ENCODE data around the gene CENPP.

Gene CENPP

DNA sequence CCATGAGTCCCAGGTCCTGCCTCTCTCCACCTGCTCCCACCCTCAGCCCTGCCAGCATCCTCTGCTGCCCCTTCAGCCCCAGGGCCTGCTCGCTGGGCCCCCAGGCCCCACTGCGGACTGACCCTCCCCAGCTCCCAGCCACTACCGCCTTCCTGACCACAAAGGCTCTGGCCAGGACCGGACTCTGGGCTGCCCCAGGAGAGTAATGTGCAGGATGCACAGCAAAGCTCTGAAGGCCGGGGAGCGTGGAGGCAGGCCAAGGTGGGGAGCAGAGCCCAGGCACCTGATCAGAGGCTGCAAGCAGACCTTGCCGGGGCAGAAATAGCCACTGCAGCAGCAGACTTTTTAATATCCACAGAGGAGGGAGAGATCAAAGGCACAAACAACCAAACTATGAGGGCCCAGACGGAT, 316.3 kb downstream of the CENPP start:
- no peaks in the 10 kb centered on the region for H3K9me3 ChIP-seq

GRCh38 chr9:92642564-92642963, 316.8 kb downstream of the CENPP start:
- Histone ChIP-seq H3K27me3 (no peaks in the 10 kb centered on the region), H3K36me3 (peaks cover 43 to 99% (median 85%) of the 10 kb centered on the region in 3 donors), H3K27ac (no peak overlapping the region), H3K4me3 (no peak overlapping the region), H3K9me3 (no peaks in the 10 kb centered on the region), H3K4me1 (no peaks in the 10 kb centered on the region)
- TF ChIP-seq, protein P1, sequence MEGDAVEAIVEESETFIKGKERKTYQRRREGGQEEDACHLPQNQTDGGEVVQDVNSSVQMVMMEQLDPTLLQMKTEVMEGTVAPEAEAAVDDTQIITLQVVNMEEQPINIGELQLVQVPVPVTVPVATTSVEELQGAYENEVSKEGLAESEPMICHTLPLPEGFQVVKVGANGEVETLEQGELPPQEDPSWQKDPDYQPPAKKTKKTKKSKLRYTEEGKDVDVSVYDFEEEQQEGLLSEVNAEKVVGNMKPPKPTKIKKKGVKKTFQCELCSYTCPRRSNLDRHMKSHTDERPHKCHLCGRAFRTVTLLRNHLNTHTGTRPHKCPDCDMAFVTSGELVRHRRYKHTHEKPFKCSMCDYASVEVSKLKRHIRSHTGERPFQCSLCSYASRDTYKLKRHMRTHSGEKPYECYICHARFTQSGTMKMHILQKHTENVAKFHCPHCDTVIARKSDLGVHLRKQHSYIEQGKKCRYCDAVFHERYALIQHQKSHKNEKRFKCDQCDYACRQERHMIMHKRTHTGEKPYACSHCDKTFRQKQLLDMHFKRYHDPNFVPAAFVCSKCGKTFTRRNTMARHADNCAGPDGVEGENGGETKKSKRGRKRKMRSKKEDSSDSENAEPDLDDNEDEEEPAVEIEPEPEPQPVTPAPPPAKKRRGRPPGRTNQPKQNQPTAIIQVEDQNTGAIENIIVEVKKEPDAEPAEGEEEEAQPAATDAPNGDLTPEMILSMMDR (IDR thresholded peaks at IDR 0.05): no peak
- peak in 1 of 2 donors; percentile 42 for DNase-seq
- intact Hi-C loops (cut with DNase I; ENCODE audit: low total_unique reads): no loop called here

More for the DNA sequence above, 316.3 kb downstream of the CENPP start:
- H3K4me1 ChIP-seq: no peaks in the 10 kb centered on the region
- H3K4me3 ChIP-seq: no peak overlapping the region
- intact Hi-C loops (cut with DNase I; ENCODE audit: low total_unique reads): no loop called here
- H3K27ac ChIP-seq: no peak overlapping the region
- H3K36me3 ChIP-seq: peaks cover 40 to 99% (median 85%) of the 10 kb centered on the region in 3 donors
- DNase-seq: peak in 1 of 2 donors; percentile 48
- TF ChIP-seq, protein P1 (IDR thresholded peaks at IDR 0.05): no peak
- H3K27me3 ChIP-seq: no peaks in the 10 kb centered on the region

DNA sequence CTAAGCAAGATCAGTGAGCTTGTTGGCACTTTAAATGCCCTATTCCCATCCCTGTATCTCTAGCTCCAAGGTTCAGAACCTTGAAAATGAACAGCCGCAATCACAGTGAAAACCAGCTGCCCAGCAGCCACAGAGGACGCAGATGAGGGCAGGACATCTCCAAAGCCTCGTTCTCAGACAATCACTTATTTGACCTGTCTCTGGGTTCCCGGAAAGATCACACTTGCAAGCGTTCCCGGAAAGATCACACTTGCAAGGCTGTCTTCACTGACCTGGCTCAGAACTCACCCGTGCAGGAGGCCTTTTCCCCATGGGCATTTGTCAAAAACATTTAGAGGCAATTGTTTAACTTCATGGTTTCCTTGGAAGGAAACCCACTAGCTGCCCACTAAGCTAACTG, 318.5 kb downstream of the CENPP start:
- TF ChIP-seq, protein P1 (IDR thresholded peaks at IDR 0.05): no peak
- no peaks in the 10 kb centered on the region for H3K4me1 ChIP-seq
- intact Hi-C loops (cut with DNase I; ENCODE audit: low total_unique reads): no loop called here
- no peaks in the 10 kb centered on the region for H3K9me3 ChIP-seq
- H3K36me3 ChIP-seq: peaks cover 41 to 99% (median 87%) of the 10 kb centered on the region in 3 donors
- DNase-seq: no peak
- H3K27ac ChIP-seq: no peak overlapping the region
- no peaks in the 10 kb centered on the region for H3K27me3 ChIP-seq
- H3K4me3 ChIP-seq: no peak overlapping the region

DNA sequence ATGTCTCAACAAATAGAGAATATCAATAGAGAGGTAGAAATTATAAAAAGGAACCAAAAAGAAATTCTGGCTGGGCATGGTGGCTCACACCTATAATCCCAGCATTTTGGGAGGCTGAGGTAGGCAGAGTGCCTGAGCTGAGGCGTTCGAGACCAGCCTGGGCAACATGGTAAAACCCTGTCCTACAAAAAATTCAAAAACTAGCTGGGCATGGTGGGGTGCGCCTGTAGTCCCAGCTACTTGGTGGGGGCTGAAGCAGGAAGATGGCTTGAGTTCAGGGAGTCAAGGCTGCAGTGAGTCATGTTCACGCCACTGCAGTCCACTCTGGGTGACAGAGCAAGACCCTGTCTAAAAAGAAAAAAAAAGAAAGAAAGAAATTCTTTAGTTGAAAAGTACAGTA, 319.3 kb downstream of the CENPP start:
- Histone ChIP-seq H3K4me1 (no peaks in the 10 kb centered on the region), H3K27ac (no peak overlapping the region), H3K4me3 (no peak overlapping the region), H3K27me3 (no peaks in the 10 kb centered on the region), H3K9me3 (no peaks in the 10 kb centered on the region), H3K36me3 (peaks cover 34 to 96% (median 82%) of the 10 kb centered on the region in 3 donors)
- intact Hi-C loops (cut with DNase I; ENCODE audit: low total_unique reads): no loop called here
- TF ChIP-seq, protein P1 (IDR thresholded peaks at IDR 0.05): no peak
- DNase-seq: no peak

DNA sequence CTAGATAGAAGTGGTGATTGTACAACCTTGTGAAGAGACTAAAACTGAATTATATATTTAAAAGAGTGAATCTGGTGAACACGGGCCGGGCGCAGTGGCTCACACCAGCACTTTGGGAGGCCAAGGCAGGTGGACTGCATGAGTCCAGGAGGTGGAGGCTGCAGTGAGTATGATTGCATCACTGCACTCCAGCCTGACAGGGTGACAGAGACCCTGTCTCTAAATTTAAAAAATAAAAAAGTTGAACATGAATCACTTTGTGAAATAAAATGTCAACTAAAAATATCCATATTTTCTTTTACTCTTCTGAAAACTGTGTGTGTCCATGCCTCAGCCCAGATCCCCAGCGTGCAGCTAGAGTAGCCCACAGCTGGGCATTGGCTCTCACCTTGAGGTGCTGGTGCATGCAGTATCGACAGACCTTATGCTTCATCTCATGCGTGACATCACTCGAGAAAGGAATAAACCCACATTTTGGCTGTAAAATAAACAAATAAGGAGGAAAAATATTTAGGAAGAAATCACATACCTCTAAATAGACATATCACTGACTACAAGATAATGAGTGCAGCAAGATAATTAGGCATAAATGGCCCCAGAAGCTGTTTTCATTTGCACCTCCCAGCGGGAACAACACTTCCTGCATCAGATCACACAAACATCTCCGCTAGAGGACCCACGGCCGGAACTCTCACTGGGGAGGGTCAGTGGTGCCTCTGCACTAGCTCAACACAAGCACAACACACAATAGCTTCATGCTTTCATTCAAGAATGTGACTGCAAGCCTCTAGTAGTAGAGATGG, 322.1 kb downstream of the CENPP start:
- Histone ChIP-seq H3K27me3 (no peaks in the 10 kb centered on the region), H3K4me3 (no peak overlapping the region), H3K36me3 (peaks cover 24 to 89% (median 64%) of the 10 kb centered on the region in 3 donors), H3K27ac (no peak overlapping the region), H3K9me3 (no peaks in the 10 kb centered on the region), H3K4me1 (no peaks in the 10 kb centered on the region)
- DNase-seq: peak in 1 of 2 donors; percentile 35
- TF ChIP-seq, protein P1 (IDR thresholded peaks at IDR 0.05): no peak
- intact Hi-C loops (cut with DNase I; ENCODE audit: low total_unique reads): no loop called here
